ENCODE measurements around the gene KCNC3.

The KCNC3 gene

GRCh38 chr19:50275577-50276368, 53.4 kb downstream of the KCNC3 start:
- DNase-seq (ENCODE audit: low read depth in 2 of 2), result no peak

- no peak for DNase-seq (ENCODE audit: low read depth in 2 of 2)
Observed at GRCh38 chr19:50273821-50274220, 55.4 kb downstream of the KCNC3 start.

DNA sequence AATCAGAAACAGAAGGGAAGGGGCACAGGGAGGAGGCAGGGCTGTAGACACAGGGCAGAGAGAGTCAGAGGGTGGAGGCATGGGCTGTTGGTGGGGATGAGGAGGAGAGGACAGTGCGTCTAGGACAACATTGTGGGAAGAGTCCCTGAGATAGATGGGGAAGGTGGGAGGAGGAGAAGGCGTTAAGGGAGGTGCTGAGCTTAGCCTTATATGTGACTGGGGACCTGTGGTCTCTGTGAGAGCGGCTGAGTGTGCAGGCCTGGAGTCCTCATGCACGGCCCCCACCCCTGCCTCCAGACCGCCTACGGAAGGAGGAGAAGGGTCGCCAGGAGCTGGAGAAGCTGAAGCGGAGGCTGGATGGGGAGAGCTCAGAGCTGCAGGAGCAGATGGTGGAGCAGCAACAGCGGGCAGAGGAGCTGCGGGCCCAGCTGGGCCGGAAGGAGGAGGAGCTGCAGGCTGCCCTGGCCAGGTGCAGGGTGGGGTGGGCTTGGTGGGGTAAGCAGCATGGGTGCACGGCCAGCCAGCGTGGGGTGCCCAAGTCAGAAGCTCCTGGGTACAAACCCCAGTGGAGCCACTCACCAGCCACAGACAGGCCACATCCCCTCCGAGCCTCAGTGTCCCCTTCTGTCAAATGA, 56.8 kb downstream of the KCNC3 start:
- no peak for DNase-seq (ENCODE audit: low read depth in 2 of 2)

DNA sequence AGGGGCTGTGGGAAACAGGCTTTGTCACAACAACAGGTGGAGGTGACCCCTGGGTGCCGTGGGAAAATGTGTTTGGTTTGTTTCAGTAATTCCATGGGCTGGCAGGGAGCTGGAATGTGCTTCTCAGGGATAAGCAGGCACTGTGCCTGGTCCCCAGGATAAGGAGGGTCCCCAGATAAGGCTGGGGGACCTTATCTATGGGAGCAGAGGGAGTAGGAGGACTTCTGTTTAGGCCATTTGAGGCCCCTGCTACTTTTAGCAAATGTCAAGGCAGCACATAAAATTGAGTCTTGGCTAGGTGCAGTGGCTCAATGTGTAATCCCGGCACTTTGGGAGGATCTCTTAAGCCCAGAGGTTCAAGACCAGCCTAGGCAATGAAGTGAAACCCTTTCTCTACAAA, 59.5 kb downstream of the KCNC3 start:
- DNase-seq (ENCODE audit: low read depth in 2 of 2), result no peak

GRCh38 chr19:50268501-50268900, 60.7 kb downstream of the KCNC3 start:
- DNase-seq (ENCODE audit: low read depth in 2 of 2), result no peak

DNA sequence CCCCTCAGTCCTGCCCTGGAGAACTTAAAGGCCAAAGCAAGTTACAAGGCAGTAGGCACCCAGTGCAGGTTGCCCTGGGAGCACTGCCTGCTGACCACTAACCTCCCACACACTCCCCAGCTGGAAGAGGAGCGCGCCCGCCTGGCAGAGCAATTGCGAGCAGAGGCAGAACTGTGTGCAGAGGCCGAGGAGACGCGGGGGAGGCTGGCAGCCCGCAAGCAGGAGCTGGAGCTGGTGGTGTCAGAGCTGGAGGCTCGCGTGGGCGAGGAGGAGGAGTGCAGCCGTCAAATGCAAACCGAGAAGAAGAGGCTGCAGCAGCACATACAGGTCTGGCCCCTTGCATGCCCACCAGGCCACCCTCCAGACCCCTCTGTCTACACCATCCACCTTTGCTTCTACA, 61.1 kb downstream of the KCNC3 start:
- DNase-seq (ENCODE audit: low read depth in 2 of 2), result no peak

DNA sequence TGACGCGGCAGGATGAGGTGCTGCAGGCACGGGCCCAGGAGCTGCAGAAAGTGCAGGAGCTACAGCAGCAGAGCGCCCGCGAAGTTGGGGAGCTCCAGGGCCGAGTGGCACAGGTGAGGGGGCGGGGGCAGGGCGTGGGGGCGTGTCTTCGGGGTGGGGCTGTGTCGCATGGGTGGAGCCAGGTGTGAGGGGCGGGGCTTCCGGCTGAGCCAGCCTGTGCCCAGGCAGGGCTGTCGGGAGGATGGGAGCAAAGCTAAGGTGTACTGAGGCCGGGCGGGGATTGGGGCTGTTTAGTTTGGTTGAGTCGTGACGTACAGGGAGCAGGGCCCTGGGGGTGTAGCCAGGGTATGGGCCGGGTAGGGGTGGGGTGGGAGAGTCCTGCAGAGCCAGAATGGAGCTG, 62.3 kb downstream of the KCNC3 start:
- no peak for DNase-seq (ENCODE audit: low read depth in 2 of 2)

- no peak for DNase-seq (ENCODE audit: low read depth in 2 of 2)
Observed at GRCh38 chr19:50266041-50266440, 63.1 kb downstream of the KCNC3 start.

DNA sequence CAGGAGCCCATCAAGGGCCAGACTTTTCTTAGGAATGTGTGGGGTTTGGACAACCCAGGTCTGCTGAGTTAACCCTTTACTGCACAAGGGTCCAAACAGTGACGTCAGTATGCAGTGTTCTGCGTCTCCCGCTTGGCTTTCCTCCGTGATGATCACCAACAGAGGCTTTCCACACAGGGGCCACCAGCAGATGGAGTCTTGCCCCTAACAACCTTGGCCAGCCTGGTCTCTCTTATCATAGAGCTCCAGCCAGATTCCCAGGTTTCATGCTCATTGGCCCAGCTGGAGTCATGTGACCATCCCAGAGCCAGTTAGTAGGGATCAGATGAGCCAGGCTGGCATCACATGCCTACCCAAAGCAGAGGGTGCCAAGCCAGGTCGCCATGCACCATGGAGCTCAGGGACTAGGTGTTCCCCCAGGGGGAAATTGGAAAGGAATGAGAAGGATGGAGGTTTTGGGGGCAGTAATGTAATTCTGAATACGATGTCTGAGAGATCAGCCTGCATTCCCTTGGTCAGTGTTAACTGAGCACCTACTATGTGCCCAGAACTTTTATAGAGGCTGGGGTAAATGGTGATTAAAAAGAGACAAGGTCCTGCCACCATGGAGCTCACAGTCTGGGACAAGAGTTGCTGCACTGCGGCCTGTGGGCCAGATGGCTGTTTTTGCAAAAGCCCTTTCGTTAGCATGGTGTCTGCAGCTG, 64.5 kb downstream of the KCNC3 start:
- no peak for DNase-seq (ENCODE audit: low read depth in 2 of 2)

GRCh38 chr19:50263176-50263575, 66.0 kb downstream of the KCNC3 start:
- no peak for DNase-seq (ENCODE audit: low read depth in 2 of 2)

Measured in stimulated activated CD8-positive, alpha-beta memory T cell treated with anti-CD3 and anti-CD28 coated beads, Interleukin-2, amount 100 ng/mL, for 1 hour (primary cell).